Measurements from ENCODE around the gene PRRT3. TPM values are rescaled to one million over a fixed set of nuclear protein-coding genes. Genes with fewer than 3 reads are reported as not detected.
A peak's percentile ranks its signal among the peaks of the same experiment; 100 is the strongest.
"Not testable (repeated sequence)": the region's sequence is repeated elsewhere in the genome, so short reads cannot be mapped to it uniquely, and the experiment has no call there.

PRRT3 gene
- total and polyA plus RNA-seq, 7 experiments from 2014 or later = 5.1 to 10.8 (median 7.7) TPM

GRCh38 chr3:9906480-9906879, 45.7 kb downstream of the PRRT3 start:
- POLR2A ChIA-PET = no interaction called here
- H3K4me3 ChIP-seq (ENCODE audit: low read length) = no peak overlapping the region
- CTCF ChIA-PET = no interaction called here
- Mint-ChIP-seq H3K4me1 (peaks cover 14 to 34% (median 20%) of the 10 kb centered on the region in 7 donors), H3K27me3 (peaks cover 0 to 5% (median 0%) of the 10 kb centered on the region in 5 donors), H3K9me3 (no peaks in the 10 kb centered on the region), H3K36me3 (no peaks in the 10 kb centered on the region), H3K27ac (no peak overlapping the region), H3K4me3 (no peak overlapping the region)
- H3K27ac ChIP-seq (ENCODE audit: low read depth, low read length) = no peak overlapping the region
- no peaks in the 10 kb centered on the region for H3K27me3 ChIP-seq (ENCODE audit: control insufficient read depth in 2 of 2, insufficient read depth in 2 of 2, low read length in 2 of 2)
- intact Hi-C loops (cut with micrococcal nuclease) = no loop called here
- no peak for ATAC-seq
- H3K36me3 ChIP-seq (ENCODE audit: control insufficient read depth in 2 of 3, insufficient read depth in 3 of 3, low read length in 3 of 3) = no peaks in the 10 kb centered on the region
- peaks cover 10 to 13% of the 10 kb centered on the region in 2 donors for H3K4me1 ChIP-seq (ENCODE audit: control insufficient read depth in 2 of 2, insufficient read depth in 2 of 2, low read length in 2 of 2)
- H3K9me3 ChIP-seq (ENCODE audit: control insufficient read depth in 2 of 3, low read length in 3 of 3) = no peaks in the 10 kb centered on the region
- DNase-seq = no peak

DNA sequence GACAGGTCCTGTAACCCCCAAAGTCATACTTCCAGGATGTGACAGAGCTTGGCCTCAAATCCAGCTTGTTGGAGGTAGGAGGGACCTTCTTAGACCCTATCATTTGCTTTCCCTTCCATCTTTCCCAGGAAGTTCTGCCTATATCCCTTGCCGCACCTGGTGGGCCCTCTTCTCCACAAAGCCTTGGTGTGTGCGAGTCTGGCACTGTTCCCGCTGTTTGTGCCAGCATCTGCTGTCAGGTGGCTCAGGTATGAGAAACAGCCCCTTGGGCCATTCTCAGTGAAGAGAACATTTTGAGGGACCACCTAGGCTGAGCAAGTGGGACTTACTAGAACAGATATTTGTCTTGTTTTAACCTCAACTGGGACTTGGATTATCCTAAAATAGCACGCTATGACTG, 48.3 kb downstream of the PRRT3 start:
- Histone ChIP-seq H3K4me3 (ENCODE audit: low read length) (no peak overlapping the region), H3K36me3 (ENCODE audit: control insufficient read depth in 2 of 3, insufficient read depth in 3 of 3, low read length in 3 of 3) (no peaks in the 10 kb centered on the region), H3K9me3 (ENCODE audit: control insufficient read depth in 2 of 3, low read length in 3 of 3) (no peaks in the 10 kb centered on the region), H3K27me3 (ENCODE audit: control insufficient read depth in 2 of 2, insufficient read depth in 2 of 2, low read length in 2 of 2) (no peaks in the 10 kb centered on the region), H3K27ac (ENCODE audit: low read depth, low read length) (no peak overlapping the region), H3K4me1 (ENCODE audit: control insufficient read depth in 2 of 2, insufficient read depth in 2 of 2, low read length in 2 of 2) (peaks cover 10 to 13% of the 10 kb centered on the region in 2 donors)
- Mint-ChIP-seq H3K4me3 (peak overlapping the region in 1 of 10 donors; percentile 33), H3K36me3 (no peaks in the 10 kb centered on the region), H3K27ac (no peak overlapping the region), H3K27me3 (no peaks in the 10 kb centered on the region), H3K9me3 (no peaks in the 10 kb centered on the region), H3K4me1 (peaks cover 14 to 30% (median 24%) of the 10 kb centered on the region in 7 donors)
- DNase-seq (no peak), ATAC-seq (no peak)
- CTCF ChIA-PET = interaction anchor here (0.7 kb wide), 1 partner anchor 327 kb away, joined by 3 read pairs; no protein-coding TSS in a partner anchor
- POLR2A ChIA-PET = no interaction called here
- intact Hi-C loops (cut with micrococcal nuclease) = no loop called here

- peaks cover 10 to 13% of the 10 kb centered on the region in 2 donors for H3K4me1 ChIP-seq (ENCODE audit: control insufficient read depth in 2 of 2, insufficient read depth in 2 of 2, low read length in 2 of 2)
- no peaks in the 10 kb centered on the region for H3K36me3 ChIP-seq (ENCODE audit: control insufficient read depth in 2 of 3, insufficient read depth in 3 of 3, low read length in 3 of 3)
- no peaks in the 10 kb centered on the region for H3K9me3 ChIP-seq (ENCODE audit: control insufficient read depth in 2 of 3, low read length in 3 of 3)
- H3K4me3 Mint-ChIP-seq = peak overlapping the region in 3 of 10 donors; percentile 9 to 61 (median 40)
- DNase-seq (no peak), ATAC-seq (no peak)
- peaks cover 17 to 36% (median 26%) of the 10 kb centered on the region in 7 donors for H3K4me1 Mint-ChIP-seq
- no peaks in the 10 kb centered on the region for H3K27me3 Mint-ChIP-seq
- H3K9me3 Mint-ChIP-seq = no peaks in the 10 kb centered on the region
- H3K36me3 Mint-ChIP-seq = no peaks in the 10 kb centered on the region
- no peak overlapping the region for H3K27ac ChIP-seq (ENCODE audit: low read depth, low read length)
- H3K27me3 ChIP-seq (ENCODE audit: control insufficient read depth in 2 of 2, insufficient read depth in 2 of 2, low read length in 2 of 2) = no peaks in the 10 kb centered on the region
- no peak overlapping the region for H3K4me3 ChIP-seq (ENCODE audit: low read length)
- CTCF ChIA-PET = interaction anchor here (0.8 kb wide), 1 partner anchor 10 kb away, joined by 3 read pairs; no protein-coding TSS in a partner anchor
- POLR2A ChIA-PET = interaction anchor here (1.1 to 2.1 kb wide), 2 partner anchors 12 to 14 kb away, joined by 3 to 10 read pairs; partner anchors contain the start of gene JAGN1
- intact Hi-C loops (cut with micrococcal nuclease) = no loop called here
- peak overlapping the region in 4 of 9 donors; percentile 31 to 61 (median 49) for H3K27ac Mint-ChIP-seq
These were observed 49.0 kb downstream of the PRRT3 start for GRCh38 chr3:9903238-9903624.

DNA sequence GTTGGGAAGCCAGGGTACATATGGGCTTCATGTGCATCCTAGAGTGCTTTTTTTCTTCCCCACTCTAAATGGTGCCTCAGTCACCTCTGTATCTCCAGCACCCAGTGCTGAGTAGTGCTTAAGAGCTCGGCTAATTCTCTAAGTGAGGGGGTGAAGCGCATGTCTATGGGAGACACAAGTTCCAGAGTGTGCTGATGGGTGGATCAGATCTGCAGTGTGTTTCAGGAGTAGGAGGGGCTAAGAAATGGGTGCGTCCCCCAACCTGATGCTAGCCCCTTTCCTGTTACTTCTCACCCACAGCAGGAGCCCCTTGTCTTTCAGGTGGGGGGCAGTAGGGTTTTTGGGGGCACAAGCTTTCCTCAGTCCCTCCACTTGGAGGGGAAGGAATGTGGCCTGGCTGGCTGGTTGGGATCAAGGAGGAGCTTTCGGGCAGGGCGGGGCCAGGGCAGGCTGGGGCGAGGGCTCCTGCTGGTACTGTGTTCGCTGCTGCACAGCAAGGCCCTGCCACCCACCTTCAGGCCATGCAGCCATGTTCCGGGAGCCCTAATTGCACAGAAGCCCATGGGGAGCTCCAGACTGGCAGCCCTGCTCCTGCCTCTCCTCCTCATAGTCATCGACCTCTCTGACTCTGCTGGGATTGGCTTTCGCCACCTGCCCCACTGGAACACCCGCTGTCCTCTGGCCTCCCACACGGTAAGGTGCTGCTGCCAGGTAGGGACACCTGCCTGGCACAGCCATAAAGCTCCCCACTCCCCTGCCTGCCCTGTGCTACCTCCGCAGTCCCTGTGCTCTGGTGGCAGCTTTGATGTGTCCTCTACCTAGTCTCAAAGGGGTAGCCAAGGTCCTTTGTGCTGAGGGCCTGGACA, 49.6 kb downstream of the PRRT3 start, which contains the start of gene IL17RE:
IL17RE (plus strand) TSS at position 477 of the 866 bp plus-strand sequence; CDS start at position 562, 85 bp downstream.
- Histone ChIP-seq H3K36me3 (ENCODE audit: control insufficient read depth in 2 of 3, insufficient read depth in 3 of 3, low read length in 3 of 3) (no peaks in the 10 kb centered on the region), H3K27ac (ENCODE audit: low read depth, low read length) (no peak within 1 kb of the TSS), H3K4me3 (ENCODE audit: low read length) (no peak within 1 kb of the TSS), H3K27me3 (ENCODE audit: control insufficient read depth in 2 of 2, insufficient read depth in 2 of 2, low read length in 2 of 2) (no peaks in the 10 kb centered on the region), H3K9me3 (ENCODE audit: control insufficient read depth in 2 of 3, low read length in 3 of 3) (no peaks in the 10 kb centered on the region), H3K4me1 (ENCODE audit: control insufficient read depth in 2 of 2, insufficient read depth in 2 of 2, low read length in 2 of 2) (peaks cover 10 to 13% of the 10 kb centered on the region in 2 donors)
- H3K27ac Mint-ChIP-seq = peak within 1 kb of the TSS in 4 of 9 donors; percentile 42 to 76 (median 62)
- H3K27me3 Mint-ChIP-seq = no peaks in the 10 kb centered on the region
- H3K4me3 Mint-ChIP-seq = peak within 1 kb of the TSS in 7 of 10 donors; percentile 23 to 66 (median 37)
- DNase-seq (no peak), ATAC-seq (peak; percentile 38)
- H3K9me3 Mint-ChIP-seq = no peaks in the 10 kb centered on the region
- peaks cover 18 to 42% (median 32%) of the 10 kb centered on the region in 7 donors for H3K4me1 Mint-ChIP-seq
- CTCF ChIA-PET = interaction anchor here (0.6 to 0.8 kb wide), 2 partner anchors 9 to 292 kb away, joined by 3 read pairs; no protein-coding TSS in a partner anchor
- intact Hi-C loops (cut with micrococcal nuclease) = loop anchor here in 1 of 2 donors (1.0 kb wide), 2 partner anchors 12 to 125 kb away; partner anchors contain the start of gene JAGN1
- H3K36me3 Mint-ChIP-seq = peaks cover 0 to 1% (median 0%) of the 10 kb centered on the region in 5 donors
- POLR2A ChIA-PET = interaction anchor here (1.0 to 2.1 kb wide), 4 partner anchors 9 to 31 kb away, joined by 3 to 10 read pairs (median 4); partner anchors contain the start of genes CRELD1 and JAGN1

DNA sequence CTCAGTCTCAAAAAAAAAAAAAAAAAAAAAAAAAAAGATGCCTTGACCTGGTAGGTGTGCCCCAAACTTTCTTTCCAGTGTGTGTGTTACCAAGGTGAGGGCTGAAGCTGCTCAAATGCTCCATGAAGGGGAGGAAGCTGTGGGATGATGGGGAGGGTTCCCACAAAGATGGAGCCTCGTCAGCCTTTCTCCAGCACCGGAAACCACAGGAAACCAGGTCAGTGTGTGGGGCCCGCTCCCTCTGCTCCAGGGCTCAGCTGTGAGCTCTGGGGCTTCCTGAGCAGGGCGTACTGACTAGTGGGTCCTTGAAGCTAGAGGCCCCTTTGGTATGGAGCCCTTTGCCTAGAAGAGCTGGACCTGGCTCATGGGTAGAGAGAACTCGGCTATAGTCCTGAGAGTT, 50.2 kb downstream of the PRRT3 start:
- Histone ChIP-seq H3K27ac (ENCODE audit: low read depth, low read length) (no peak overlapping the region), H3K4me1 (ENCODE audit: control insufficient read depth in 2 of 2, insufficient read depth in 2 of 2, low read length in 2 of 2) (peaks cover 10 to 13% of the 10 kb centered on the region in 2 donors), H3K36me3 (ENCODE audit: control insufficient read depth in 2 of 3, insufficient read depth in 3 of 3, low read length in 3 of 3) (no peaks in the 10 kb centered on the region), H3K27me3 (ENCODE audit: control insufficient read depth in 2 of 2, insufficient read depth in 2 of 2, low read length in 2 of 2) (no peaks in the 10 kb centered on the region), H3K9me3 (ENCODE audit: control insufficient read depth in 2 of 3, low read length in 3 of 3) (no peaks in the 10 kb centered on the region), H3K4me3 (ENCODE audit: low read length) (no peak overlapping the region)
- H3K27me3 Mint-ChIP-seq = no peaks in the 10 kb centered on the region
- CTCF ChIA-PET = interaction anchor here (0.6 kb wide), 1 partner anchor 292 kb away, joined by 3 read pairs; no protein-coding TSS in a partner anchor
- ATAC-seq (peak; percentile 37), DNase-seq (peak in 1 of 9 donors; percentile 50)
- intact Hi-C loops (cut with micrococcal nuclease) = loop anchor here in 1 of 2 donors (1.0 kb wide), 2 partner anchors 12 to 125 kb away; partner anchors contain the start of gene JAGN1
- H3K36me3 Mint-ChIP-seq = peaks cover 0 to 2% (median 0%) of the 10 kb centered on the region in 5 donors
- no peaks in the 10 kb centered on the region for H3K9me3 Mint-ChIP-seq
- POLR2A ChIA-PET = interaction anchor here (0.9 to 2.1 kb wide), 5 partner anchors 9 to 33 kb away, joined by 3 to 10 read pairs (median 4); partner anchors contain the start of genes CRELD1 and JAGN1
- H3K27ac Mint-ChIP-seq = peak overlapping the region in 1 of 9 donors; percentile 68
- peaks cover 18 to 43% (median 32%) of the 10 kb centered on the region in 7 donors for H3K4me1 Mint-ChIP-seq
- peak overlapping the region in 5 of 10 donors; percentile 24 to 66 (median 37) for H3K4me3 Mint-ChIP-seq

GRCh38 chr3:9900965-9901415, 51.2 kb downstream of the PRRT3 start:
- DNase-seq; H3K9me3 Mint-ChIP-seq; H3K9me3 ChIP-seq (ENCODE audit: control insufficient read depth in 2 of 3, low read length in 3 of 3); H3K4me3 ChIP-seq (ENCODE audit: low read length); H3K27me3 Mint-ChIP-seq; H3K27ac ChIP-seq (ENCODE audit: low read depth, low read length); CTCF ChIA-PET; intact Hi-C loops (cut with micrococcal nuclease); H3K36me3 Mint-ChIP-seq; H3K27me3 ChIP-seq (ENCODE audit: control insufficient read depth in 2 of 2, insufficient read depth in 2 of 2, low read length in 2 of 2); H3K36me3 ChIP-seq (ENCODE audit: control insufficient read depth in 2 of 3, insufficient read depth in 3 of 3, low read length in 3 of 3); ATAC-seq: not testable (repeated sequence)
- peak overlapping the region in 4 of 9 donors; percentile 1 to 76 (median 30) for H3K27ac Mint-ChIP-seq
- H3K4me1 ChIP-seq (ENCODE audit: control insufficient read depth in 2 of 2, insufficient read depth in 2 of 2, low read length in 2 of 2) = peaks cover 10 to 15% of the 10 kb centered on the region in 2 donors
- peak overlapping the region in 1 of 10 donors; percentile 24 for H3K4me3 Mint-ChIP-seq
- H3K4me1 Mint-ChIP-seq = peaks cover 18 to 49% (median 39%) of the 10 kb centered on the region in 7 donors
- POLR2A ChIA-PET = interaction anchor here (0.9 to 1.6 kb wide), 2 partner anchors 11 to 34 kb away, joined by 4 to 6 read pairs; partner anchors contain the start of gene JAGN1

Data from naive thymus-derived CD4-positive, alpha-beta T cell (primary cell).